HCT116 (cell line): Measurements from ENCODE around the gene DAAM1. TPM values are rescaled to one million over a fixed set of nuclear protein-coding genes. Genes with fewer than 3 reads are reported as not detected.

ENCODE experiments used
- ATAC-seq: fragments of 200-7000 bp; cut with Tn5 transposase; 2 replicates; pipeline ENCODE4 v1.9.1; 2020; ENCODE audit warnings: mild to moderate bottlenecking, moderate library complexity
- BruUV-seq: library from RNA; stranded (reverse); fragments of 400-500 nt; replicated peaks from 2 replicates; lab custom pipeline; 2021; lab: Mats Ljungman, UMichigan
- CTCF ChIA-PET: fragments of 300-600 bp; sonication (Branson Sonifier 250); formaldehyde crosslinking; loops from one replicate; lab custom pipeline; 2021; ENCODE audit warnings: antibody characterized with exemption; lab: Charles Lee
- POLR2A ChIA-PET: fragments of 300-600, 350-600 bp; sonication (Branson Sonifier 250); formaldehyde crosslinking; loops from one replicate; lab custom pipeline; 2021; ENCODE audit warnings: antibody characterized with exemption; lab: Charles Lee
- RAD21 ChIA-PET, 2 experiments: fragments of 300-600 bp; sonication (Branson Sonifier 250); formaldehyde crosslinking; loops; one replicate each; lab custom pipeline; 2023; ENCODE audit warnings: low total read pairs in 2 of 2; ENCODE audit not compliant: uncharacterized antibody in 2 of 2, unreplicated experiment in 2 of 2, low non-redundant PET in 1 of 2; lab: Charles Lee
- DNase-seq: peaks from one replicate; pipeline ENCODE4 v3.0.0-alpha.2; 2010; ENCODE audit warnings: low read depth, low spot score
- H2AFZ ChIP-seq: fragments of 200-600 bp; shearing (Covaris generic), sonication (generic); 2 replicates; pipeline ENCODE4 v1.6.1; 2017; ENCODE audit warnings: low read depth, mixed run types, mixed read lengths, antibody characterized with exemption, low read length; ENCODE audit not compliant: poor library complexity, severe bottlenecking
- H3K27ac ChIP-seq: 2 replicates; pipeline ENCODE4 v1.5.1; 2012; ENCODE audit warnings: low read depth, low read length
- H3K27me3 ChIP-seq: fragments of 200-600 bp; sonication (generic); 2 replicates; pipeline ENCODE4 v1.6.1; 2016; ENCODE audit warnings: mixed run types, low read length, mixed read lengths; ENCODE audit not compliant: insufficient read depth
- H3K36me3 ChIP-seq, 2 experiments: fragments of 200-500 bp in 1 of 2; fragments of 200-600 bp in 1 of 2; sonication (Bioruptor generic) in 1 of 2; sonication (generic) in 1 of 2; 2 replicates each; pipeline versions ENCODE4 v1.5.1 to v1.6.1; 2014 to 2016; ENCODE audit warnings: low read length in 2 of 2, inconsistent platforms in 1 of 2, mixed read lengths in 1 of 2, mixed run types in 1 of 2; ENCODE audit not compliant: insufficient read depth in 2 of 2, control insufficient read depth in 1 of 2
- H3K4me1 ChIP-seq, 2 experiments: fragments of 200-600 bp in 1 of 2; sonication (generic) in 1 of 2; 2 replicates each; pipeline versions ENCODE4 v1.5.1 to v1.6.1; 2012 to 2017; ENCODE audit warnings: low read length in 2 of 2, inconsistent platforms in 1 of 2, mild to moderate bottlenecking in 1 of 2, mixed read lengths in 1 of 2, mixed run types in 1 of 2, moderate library complexity in 1 of 2; ENCODE audit not compliant: insufficient read depth in 2 of 2, control insufficient read depth in 1 of 2
- H3K4me2 ChIP-seq: fragments of 200-600 bp; sonication (generic); 2 replicates; pipeline ENCODE4 v1.6.1; 2017; ENCODE audit warnings: mixed run types, low read length, mixed read lengths
- H3K4me3 ChIP-seq, 2 experiments: fragments of 200-600 bp in 1 of 2; sonication (generic) in 1 of 2; replicated peaks in 1 of 2; 2 replicates each; pipeline ENCODE4 v1.5.1; 2011 to 2016; ENCODE audit warnings: low read length in 2 of 2, control low read depth in 1 of 2, low read depth in 1 of 2, mild to moderate bottlenecking in 1 of 2, mixed read lengths in 1 of 2, mixed run types in 1 of 2
- H3K79me2 ChIP-seq: fragments of 200-600 bp; sonication (generic); 2 replicates; pipeline ENCODE4 v1.6.1; 2017; ENCODE audit warnings: mild to moderate bottlenecking, mixed run types, low read length, moderate library complexity, mixed read lengths; ENCODE audit not compliant: insufficient read depth
- H3K9ac ChIP-seq: fragments of 200-600 bp; sonication (generic); 2 replicates; pipeline ENCODE4 v1.6.1; 2016; ENCODE audit warnings: low read length, mixed read lengths
- H3K9me2 ChIP-seq: fragments of 200-600 bp; sonication (generic), shearing (Covaris generic); 2 replicates; pipeline ENCODE4 v1.6.1; 2017; ENCODE audit warnings: mixed run types, mild to moderate bottlenecking, moderate library complexity; ENCODE audit not compliant: insufficient read depth
- H3K9me3 ChIP-seq, 2 experiments: fragments of 200-500 bp in 1 of 2; fragments of 200-600 bp in 1 of 2; sonication (Bioruptor generic) in 1 of 2; sonication (generic) in 1 of 2; 2 replicates each; pipeline ENCODE4 v1.6.1; 2014 to 2017; ENCODE audit warnings: low read length in 2 of 2, mixed read lengths in 2 of 2, inconsistent platforms in 1 of 2, low read depth in 1 of 2, mild to moderate bottlenecking in 1 of 2, mixed run types in 1 of 2, moderate library complexity in 1 of 2; ENCODE audit not compliant: control insufficient read depth in 1 of 2, insufficient read depth in 1 of 2
- H4K20me1 ChIP-seq: fragments of 200-600 bp; sonication (generic), shearing (Covaris generic); 2 replicates; pipeline ENCODE4 v1.6.1; 2017; ENCODE audit warnings: mixed run types, mild to moderate bottlenecking, moderate library complexity; ENCODE audit not compliant: insufficient read depth
- ATF3 ChIP-seq: IDR thresholded peaks from 2 replicates; pipeline ENCODE4 v1.6.1; 2012
- CEBPB ChIP-seq: IDR thresholded peaks from 2 replicates; pipeline ENCODE4 v1.6.1; 2012; ENCODE audit warnings: low read depth
- CTCF ChIP-seq, 3 experiments: fragments of 200-600 bp in 1 of 3; sonication (generic) in 1 of 3; IDR thresholded peaks in 2 of 3; conservative IDR thresholded peaks in 1 of 3; 2 replicates each; pipeline ENCODE4 v1.5.1; 2012 to 2017; ENCODE audit warnings: low read depth in 2 of 3, low read length in 2 of 3, antibody characterized with exemption in 1 of 3, borderline replicate concordance in 1 of 3, control low read depth in 1 of 3, mild to moderate bottlenecking in 1 of 3, mixed read lengths in 1 of 3, mixed run types in 1 of 3, moderate library complexity in 1 of 3; ENCODE audit not compliant: insufficient read depth in 1 of 3
- EGR1 ChIP-seq: IDR thresholded peaks from 2 replicates; pipeline ENCODE4 v1.6.1; 2012; ENCODE audit warnings: low read depth
- EZH2 ChIP-seq: fragments of 200-600 bp; sonication (generic); IDR thresholded peaks from 2 replicates; pipeline ENCODE4 v1.6.1; 2017; ENCODE audit warnings: antibody characterized with exemption, mixed run types
- EZH2phosphoT487 ChIP-seq: fragments of 200-600 bp; IDR thresholded peaks from 2 replicates; pipeline ENCODE4 v1.6.1; 2018; ENCODE audit warnings: antibody characterized with exemption, borderline replicate concordance
- FOSL1 ChIP-seq: IDR thresholded peaks from 2 replicates; pipeline ENCODE4 v1.6.1; 2012; ENCODE audit warnings: low read depth
- POLR2AphosphoS5 ChIP-seq: IDR thresholded peaks from 2 replicates; pipeline ENCODE4 v1.6.1; 2011; ENCODE audit warnings: mild to moderate bottlenecking, low read depth, low read length, moderate library complexity
- RAD21 ChIP-seq: IDR thresholded peaks from 2 replicates; pipeline ENCODE4 v1.6.1; 2012; ENCODE audit warnings: low read depth, mild to moderate bottlenecking
- REST ChIP-seq: IDR thresholded peaks from 2 replicates; pipeline ENCODE4 v1.6.1; 2012; ENCODE audit warnings: low read depth
- SP1 ChIP-seq: IDR thresholded peaks from 2 replicates; pipeline ENCODE4 v1.6.1; 2012; ENCODE audit warnings: low read depth
- SRF ChIP-seq: IDR thresholded peaks from 2 replicates; pipeline ENCODE4 v1.6.1; 2012; ENCODE audit warnings: low read depth
- YY1 ChIP-seq: IDR thresholded peaks from 2 replicates; pipeline ENCODE4 v1.6.1; 2011; ENCODE audit warnings: low read length, low read depth, moderate library complexity, mild to moderate bottlenecking; ENCODE audit not compliant: insufficient replicate concordance; ENCODE audit errors: extremely low read depth
- ZBTB33 ChIP-seq: IDR thresholded peaks from 2 replicates; pipeline ENCODE4 v1.6.1; 2011; ENCODE audit warnings: mild to moderate bottlenecking, low read length, moderate library complexity; ENCODE audit not compliant: insufficient replicate concordance; ENCODE audit errors: extremely low read depth
- ZFX ChIP-seq: fragments of 450-650 bp; IDR thresholded peaks from 2 replicates; pipeline ENCODE4 v1.6.1; 2017
- ZNF274 ChIP-seq: fragments of 200-500 bp; sonication (Bioruptor generic); IDR thresholded peaks from 2 replicates; pipeline ENCODE4 v1.6.1; 2014; ENCODE audit warnings: mild to moderate bottlenecking, low read depth, low read length, inconsistent platforms
- intact Hi-C: fragments of 100-400 bp; cut with micrococcal nuclease; formaldehyde crosslinking; loops from 2 replicates; pipeline ENCODE4 v1.10.0; 2022
- total RNA-seq: library from RNA; stranded (reverse); gene quantifications from one replicate; pipeline ENCODE4 v1.2.1, GENCODE V29; 2021; ENCODE audit not compliant: unreplicated experiment

DAAM1 gene
- total RNA-seq, 1 experiment from 2014 or later: 10.7 TPM

- H3K9ac ChIP-seq: no peak overlapping the region
- H3K9me3 ChIP-seq: no peaks in the 10 kb centered on the region
- ChIA-PET POLR2A (no interaction called here), CTCF (no interaction called here), RAD21 (no interaction called here)
- no peaks in the 10 kb centered on the region; a peak in 1 of 4 replicates for H3K4me1 ChIP-seq
- ATAC-seq: no peak
- no peak overlapping the region for H3K27ac ChIP-seq
- no peaks in the 10 kb centered on the region for H4K20me1 ChIP-seq
- DNase-seq: no peak
- H3K79me2 ChIP-seq: no peaks in the 10 kb centered on the region
- H3K4me3 ChIP-seq: no peak overlapping the region
- no peaks in the 10 kb centered on the region for H3K27me3 ChIP-seq
- no TSS peak for BruUV-seq
- H3K9me2 ChIP-seq: no peaks in the 10 kb centered on the region
- no peak for TF ChIP-seq POLR2AphosphoS5
- no peak for TF ChIP-seq ATF3
- no peak for TF ChIP-seq YY1
- TF ChIP-seq REST: no peak
- TF ChIP-seq ZBTB33: no peak
- no peak for TF ChIP-seq SRF
- no peak for TF ChIP-seq EZH2phosphoT487
- no peak for TF ChIP-seq ZFX
- TF ChIP-seq EGR1: no peak
- TF ChIP-seq CEBPB: no peak
- no peak for TF ChIP-seq FOSL1
- TF ChIP-seq EZH2: no peak
- no peak for TF ChIP-seq RAD21
- no peak for TF ChIP-seq SP1
- no peak for TF ChIP-seq CTCF (IDR thresholded peaks at IDR 0.05 in 2 of 3, conservative IDR thresholded peaks at IDR 0.05 in 1 of 3; ENCODE audit: borderline replicate concordance in 1 of 3, insufficient read depth in 1 of 3, low read depth in 2 of 3, low read length in 2 of 3)
- no peak for TF ChIP-seq ZNF274
- H3K4me2 ChIP-seq: no peak overlapping the region
- no peak overlapping the region for H2AFZ ChIP-seq
- intact Hi-C loops: no loop called here
- no peaks in the 10 kb centered on the region for H3K36me3 ChIP-seq
These were observed 144.3 kb downstream of the DAAM1 start for GRCh38 chr14:59332727-59333126.
